Activated CD4-positive, alpha-beta memory T cell treated with anti-CD3 and anti-CD28 coated beads for 36 hours (primary cell): ENCODE data around the gene FBXW10. TPM values are rescaled to one million over a fixed set of nuclear protein-coding genes. Genes with fewer than 3 reads are reported as not detected.
A peak's percentile ranks its signal among the peaks of the same experiment; 100 is the strongest.
"Not testable (repeated sequence)": the region's sequence is repeated elsewhere in the genome, so short reads cannot be mapped to it uniquely, and the experiment has no call there.

Experiments
- CTCF ChIA-PET: fragments of 350-600 bp; sonication (Branson Sonifier 250); formaldehyde crosslinking; loops from one replicate; lab custom pipeline; 2021; ENCODE audit warnings: antibody characterized with exemption, inconsistent platforms; lab: Charles Lee
- POLR2A ChIA-PET: fragments of 350-600 bp; sonication (Branson Sonifier 250); formaldehyde crosslinking; loops from one replicate; lab custom pipeline; 2021; ENCODE audit warnings: antibody characterized with exemption; lab: Charles Lee
- DNase-seq: peaks from one replicate; pipeline ENCODE4 v3.0.0-alpha.2; 2020
- H3K27ac Mint-ChIP-seq: one replicate; pipeline ENCODE4 v1.8.0; 2021; ENCODE audit warnings: mixed read lengths
- H3K27me3 Mint-ChIP-seq: one replicate; pipeline ENCODE4 v1.8.0; 2021; ENCODE audit warnings: mixed read lengths
- H3K36me3 Mint-ChIP-seq: one replicate; pipeline ENCODE4 v1.8.0; 2021; ENCODE audit warnings: mixed read lengths
- H3K4me1 Mint-ChIP-seq: one replicate; pipeline ENCODE4 v1.8.0; 2021; ENCODE audit warnings: low read depth, mixed read lengths
- H3K4me3 Mint-ChIP-seq: one replicate; pipeline ENCODE4 v1.8.0; 2021; ENCODE audit warnings: mild to moderate bottlenecking, mixed read lengths
- H3K9me3 Mint-ChIP-seq: one replicate; pipeline ENCODE4 v1.8.0; 2021; ENCODE audit warnings: mixed read lengths
- intact Hi-C: fragments of 100-400 bp; cut with micrococcal nuclease; formaldehyde crosslinking; loops from one replicate; pipeline ENCODE4 v1.15.1; 2023
- total RNA-seq, 2 experiments: library from RNA; stranded (reverse); gene quantifications; one replicate each; pipeline ENCODE4 v1.2.3, GENCODE V29; 2021

The FBXW10 gene, protein sequence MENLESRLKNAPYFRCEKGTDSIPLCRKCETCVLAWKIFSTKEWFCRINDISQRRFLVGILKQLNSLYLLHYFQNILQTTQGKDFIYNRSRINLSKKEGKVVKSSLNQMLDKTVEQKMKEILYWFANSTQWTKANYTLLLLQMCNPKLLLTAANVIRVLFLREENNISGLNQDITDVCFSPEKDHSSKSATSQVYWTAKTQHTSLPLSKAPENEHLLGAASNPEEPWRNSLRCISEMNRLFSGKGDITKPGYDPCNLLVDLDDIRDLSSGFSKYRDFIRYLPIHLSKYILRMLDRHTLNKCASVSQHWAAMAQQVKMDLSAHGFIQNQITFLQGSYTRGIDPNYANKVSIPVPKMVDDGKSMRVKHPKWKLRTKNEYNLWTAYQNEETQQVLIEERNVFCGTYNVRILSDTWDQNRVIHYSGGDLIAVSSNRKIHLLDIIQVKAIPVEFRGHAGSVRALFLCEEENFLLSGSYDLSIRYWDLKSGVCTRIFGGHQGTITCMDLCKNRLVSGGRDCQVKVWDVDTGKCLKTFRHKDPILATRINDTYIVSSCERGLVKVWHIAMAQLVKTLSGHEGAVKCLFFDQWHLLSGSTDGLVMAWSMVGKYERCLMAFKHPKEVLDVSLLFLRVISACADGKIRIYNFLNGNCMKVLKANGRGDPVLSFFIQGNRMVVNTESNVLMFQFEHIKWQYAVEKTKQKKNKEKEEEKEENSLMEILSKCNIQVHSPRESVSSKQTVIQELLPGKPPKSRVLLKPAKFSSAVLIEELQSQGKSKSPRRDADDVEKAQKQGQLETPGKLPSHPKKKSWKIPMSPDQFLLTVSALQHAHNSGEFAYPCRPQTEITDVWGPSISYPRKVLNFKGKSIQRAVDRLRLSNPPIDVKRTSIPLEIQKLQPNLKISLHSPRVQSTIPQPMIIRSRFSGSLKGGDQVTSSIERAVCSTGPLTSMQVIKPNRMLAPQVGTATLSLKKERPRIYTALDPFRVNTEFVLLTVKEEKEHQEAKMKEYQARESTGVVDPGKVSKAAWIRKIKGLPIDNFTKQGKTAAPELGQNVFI
- total RNA-seq, result not detected

DNA sequence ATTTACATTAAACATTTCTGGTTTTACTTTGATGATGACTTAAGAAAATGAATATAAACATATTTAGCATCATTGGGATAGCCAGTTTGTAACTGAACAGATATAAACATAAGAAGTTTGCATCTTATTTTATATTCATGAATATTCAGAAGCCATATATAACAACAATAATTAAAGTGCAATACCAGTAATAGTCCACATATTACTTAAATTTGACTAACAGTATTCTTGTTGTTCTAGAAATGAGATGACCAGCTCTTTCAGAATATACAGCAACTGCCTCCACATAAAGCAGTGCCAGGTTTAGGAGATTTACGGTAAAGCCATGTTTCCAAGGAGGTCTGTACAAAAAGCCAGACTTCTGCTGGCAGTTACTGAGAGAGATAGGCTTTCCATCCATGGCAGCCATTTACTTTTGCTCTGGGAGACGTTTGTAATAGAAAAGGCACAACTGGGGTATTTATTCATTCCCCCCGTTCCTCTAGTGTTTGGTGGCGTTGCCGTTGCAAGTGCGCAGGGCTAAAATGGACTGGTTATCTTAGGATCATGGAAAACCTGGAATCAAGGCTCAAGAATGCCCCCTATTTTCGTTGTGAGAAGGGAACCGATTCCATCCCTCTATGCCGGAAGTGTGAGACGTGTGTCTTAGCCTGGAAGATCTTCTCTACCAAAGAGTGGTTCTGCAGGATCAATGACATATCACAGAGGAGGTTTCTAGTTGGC lies at the start of gene FBXW10:
Gene FBXW10, plus strand, starts transcription at position 356 of the 723 bp plus-strand sequence. Its CDS starts 191 bp downstream, at position 547.
- H3K9me3 Mint-ChIP-seq, H3K4me3 Mint-ChIP-seq, DNase-seq, CTCF ChIA-PET, H3K27me3 Mint-ChIP-seq, intact Hi-C loops, H3K4me1 Mint-ChIP-seq, POLR2A ChIA-PET, H3K36me3 Mint-ChIP-seq, H3K27ac Mint-ChIP-seq: not testable (repeated sequence)

DNA sequence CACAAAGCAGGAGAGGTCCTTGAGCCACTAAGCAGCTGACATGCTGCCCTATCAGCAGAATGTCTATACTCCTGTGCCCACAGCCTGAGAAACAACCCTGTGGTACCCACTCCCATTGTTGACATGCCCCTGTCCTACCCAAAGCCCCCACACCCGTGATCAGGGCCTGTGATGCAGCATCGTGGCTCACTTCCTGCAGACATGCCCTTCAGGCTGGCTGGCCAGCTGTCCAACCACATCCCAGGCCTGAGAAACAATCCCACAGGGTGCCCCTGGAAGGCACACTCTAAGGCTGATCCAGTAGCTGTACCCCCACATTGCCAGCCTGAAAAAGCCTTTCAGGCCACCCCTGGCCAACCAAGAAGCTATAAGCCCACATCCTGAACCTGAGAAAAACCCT lies 48.7 kb upstream of the FBXW10 start:
- H3K4me3 Mint-ChIP-seq, CTCF ChIA-PET, DNase-seq, H3K36me3 Mint-ChIP-seq, H3K27me3 Mint-ChIP-seq, intact Hi-C loops, H3K27ac Mint-ChIP-seq, H3K9me3 Mint-ChIP-seq, POLR2A ChIA-PET: not testable (repeated sequence)
- H3K4me1 Mint-ChIP-seq, result peaks cover 12% of the 10 kb centered on the region

DNA sequence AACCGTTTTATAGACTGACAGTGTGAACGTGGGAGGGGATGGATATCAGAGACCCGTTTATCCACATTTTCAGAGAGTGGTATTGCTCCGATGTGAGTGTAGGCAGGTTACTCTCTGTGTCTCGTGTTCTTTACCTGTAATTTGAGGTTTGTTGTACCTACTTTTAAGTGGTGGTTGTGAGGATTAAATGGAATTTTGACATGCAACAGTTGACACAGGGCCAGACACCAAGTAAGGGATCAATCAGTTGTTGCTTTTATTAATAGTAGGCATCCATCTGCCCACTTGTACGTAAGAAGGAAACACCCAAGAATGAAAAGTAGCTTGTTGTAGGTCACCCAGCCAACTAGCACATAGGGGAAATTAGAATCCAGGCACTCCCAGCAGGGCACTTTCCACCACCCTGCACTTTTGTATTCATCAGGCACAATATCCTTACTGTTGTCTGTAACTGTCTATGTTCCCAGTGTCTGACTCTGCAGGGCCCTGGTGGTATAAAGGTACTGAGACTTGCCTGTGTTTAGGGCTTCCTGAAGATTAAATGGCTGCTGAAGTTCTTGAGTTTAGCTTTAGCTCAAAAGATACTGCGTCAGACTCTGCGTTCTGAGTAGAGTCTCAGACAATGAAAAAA lies 45.3 kb upstream of the FBXW10 start:
- H3K27me3 Mint-ChIP-seq, POLR2A ChIA-PET, DNase-seq, H3K36me3 Mint-ChIP-seq, H3K27ac Mint-ChIP-seq, H3K9me3 Mint-ChIP-seq, CTCF ChIA-PET, intact Hi-C loops: not testable (repeated sequence)
- Mint-ChIP-seq H3K4me1 (peaks cover 12% of the 10 kb centered on the region), H3K4me3 (peak overlapping the region; percentile 87)

DNA sequence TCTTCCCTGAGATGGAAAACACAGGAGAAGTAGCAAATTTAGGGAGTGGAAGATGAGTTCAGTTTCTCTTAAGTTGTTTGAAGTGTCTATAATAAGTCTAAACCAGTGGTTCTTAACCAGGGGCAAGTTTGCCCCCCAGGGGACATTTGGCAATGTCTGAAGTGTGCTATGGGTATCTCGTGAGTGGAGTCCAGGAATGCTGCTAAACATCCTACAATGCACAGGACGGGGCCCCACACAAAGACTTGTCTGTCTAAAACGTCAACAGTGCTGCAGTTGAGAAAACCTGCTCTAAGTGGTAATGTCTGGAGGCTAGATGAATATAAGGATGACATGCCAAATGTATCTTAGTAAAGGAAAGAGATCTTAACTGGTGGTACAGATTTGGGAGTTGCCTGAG lies 37.9 kb upstream of the FBXW10 start:
- H3K36me3 Mint-ChIP-seq, POLR2A ChIA-PET, H3K9me3 Mint-ChIP-seq, CTCF ChIA-PET, intact Hi-C loops, H3K27me3 Mint-ChIP-seq, DNase-seq, H3K4me3 Mint-ChIP-seq, H3K4me1 Mint-ChIP-seq, H3K27ac Mint-ChIP-seq: not testable (repeated sequence)

DNA sequence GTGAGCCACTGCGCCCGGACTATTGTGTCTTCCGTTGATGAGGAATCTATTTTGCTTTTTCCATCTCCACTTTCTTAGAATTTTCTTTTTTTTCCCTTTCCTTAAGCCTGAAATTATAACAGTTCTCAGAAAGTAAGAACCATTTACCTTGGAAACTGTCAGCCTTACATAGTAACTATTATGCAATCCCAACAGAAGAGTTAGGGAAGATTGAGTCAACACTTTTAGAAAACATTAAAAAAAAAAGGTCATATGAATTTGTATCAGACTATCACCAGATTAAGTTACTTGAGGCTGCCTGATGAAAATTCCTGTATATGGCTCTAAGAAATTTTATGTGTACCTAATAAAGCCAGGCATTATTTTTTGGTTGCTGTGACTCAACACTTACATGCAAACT lies 35.6 kb upstream of the FBXW10 start:
- H3K4me3 Mint-ChIP-seq, H3K9me3 Mint-ChIP-seq, POLR2A ChIA-PET, H3K4me1 Mint-ChIP-seq, intact Hi-C loops, H3K27ac Mint-ChIP-seq, CTCF ChIA-PET, H3K36me3 Mint-ChIP-seq, DNase-seq, H3K27me3 Mint-ChIP-seq: not testable (repeated sequence)

DNA sequence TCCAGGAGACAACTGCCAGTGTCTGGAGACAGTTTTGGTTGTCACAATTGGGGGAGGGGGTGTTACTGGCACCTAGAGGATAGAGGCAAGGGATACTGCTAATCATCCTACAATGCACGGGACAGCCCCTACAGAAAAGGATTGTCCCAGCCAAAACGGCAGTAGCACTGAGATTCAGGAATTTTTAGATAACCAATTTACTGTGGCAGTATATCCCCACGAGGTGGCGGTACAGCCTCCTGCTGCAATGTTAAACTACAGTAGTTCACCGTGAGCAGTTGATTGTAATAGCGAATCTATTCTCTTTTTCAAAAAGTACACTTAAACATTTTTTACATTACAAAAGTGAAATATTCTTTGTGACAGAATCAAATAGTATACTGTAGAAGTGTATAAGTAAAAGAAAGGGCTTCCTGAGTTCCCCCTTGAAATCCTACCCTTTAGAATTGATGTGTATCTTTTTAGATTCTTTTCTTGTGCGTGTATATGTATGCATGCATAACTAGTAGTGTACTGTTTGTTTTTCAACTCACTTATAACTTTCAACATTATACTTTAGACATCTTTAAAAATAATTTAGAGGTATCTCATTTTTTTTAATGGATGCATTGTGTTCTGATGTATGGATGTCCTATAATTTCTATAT lies 31.4 kb upstream of the FBXW10 start:
- H3K4me3 Mint-ChIP-seq, H3K27me3 Mint-ChIP-seq, H3K36me3 Mint-ChIP-seq, H3K9me3 Mint-ChIP-seq, POLR2A ChIA-PET, H3K27ac Mint-ChIP-seq, intact Hi-C loops, H3K4me1 Mint-ChIP-seq: not testable (repeated sequence)
- DNase-seq, result peak; percentile 75
- CTCF ChIA-PET, result interaction anchor here (1.0 kb wide), 1 partner anchor 87 kb away, joined by 3 read pairs; no protein-coding TSS in a partner anchor

DNA sequence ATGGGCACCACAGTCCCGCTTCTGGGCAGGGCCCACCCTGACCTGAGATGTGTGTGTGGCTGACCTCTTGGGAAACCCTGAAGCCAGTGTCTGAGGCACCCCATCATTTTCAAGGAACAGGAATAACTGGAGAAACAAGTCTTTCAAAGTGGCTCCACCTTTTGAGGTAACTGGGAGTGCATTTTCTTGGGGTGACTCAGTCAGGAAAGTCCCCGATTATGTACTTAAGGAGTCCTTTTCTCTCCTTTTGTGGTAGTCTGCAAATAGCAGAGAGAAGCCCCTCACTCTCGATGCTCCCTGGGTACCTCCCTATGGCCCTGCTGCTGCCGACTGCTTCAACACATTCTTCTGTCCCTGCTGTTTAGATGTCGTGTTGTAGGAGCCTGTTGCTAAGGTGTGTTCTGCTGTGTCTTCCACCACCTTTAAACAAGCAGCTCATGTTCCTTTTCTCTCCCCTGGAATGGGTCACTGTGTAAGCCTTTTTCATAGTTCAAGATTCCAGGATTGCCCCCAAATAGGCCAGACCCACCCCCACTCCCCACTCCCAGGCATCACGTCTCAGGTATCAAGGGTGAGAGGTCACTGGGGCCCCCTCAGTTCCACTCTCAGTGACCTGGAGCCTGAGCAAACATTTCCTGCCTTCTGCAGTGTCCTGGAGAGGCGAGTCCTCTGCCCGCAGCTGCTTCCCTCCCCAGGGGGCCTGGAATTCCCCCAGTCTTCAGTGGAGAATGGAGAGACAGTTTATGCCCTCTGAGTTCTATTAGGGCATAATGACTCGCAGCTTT lies 25.0 kb upstream of the FBXW10 start:
- H3K9me3 Mint-ChIP-seq, H3K27ac Mint-ChIP-seq, CTCF ChIA-PET, H3K27me3 Mint-ChIP-seq, intact Hi-C loops, H3K36me3 Mint-ChIP-seq, H3K4me3 Mint-ChIP-seq, POLR2A ChIA-PET, DNase-seq, H3K4me1 Mint-ChIP-seq: not testable (repeated sequence)

DNA sequence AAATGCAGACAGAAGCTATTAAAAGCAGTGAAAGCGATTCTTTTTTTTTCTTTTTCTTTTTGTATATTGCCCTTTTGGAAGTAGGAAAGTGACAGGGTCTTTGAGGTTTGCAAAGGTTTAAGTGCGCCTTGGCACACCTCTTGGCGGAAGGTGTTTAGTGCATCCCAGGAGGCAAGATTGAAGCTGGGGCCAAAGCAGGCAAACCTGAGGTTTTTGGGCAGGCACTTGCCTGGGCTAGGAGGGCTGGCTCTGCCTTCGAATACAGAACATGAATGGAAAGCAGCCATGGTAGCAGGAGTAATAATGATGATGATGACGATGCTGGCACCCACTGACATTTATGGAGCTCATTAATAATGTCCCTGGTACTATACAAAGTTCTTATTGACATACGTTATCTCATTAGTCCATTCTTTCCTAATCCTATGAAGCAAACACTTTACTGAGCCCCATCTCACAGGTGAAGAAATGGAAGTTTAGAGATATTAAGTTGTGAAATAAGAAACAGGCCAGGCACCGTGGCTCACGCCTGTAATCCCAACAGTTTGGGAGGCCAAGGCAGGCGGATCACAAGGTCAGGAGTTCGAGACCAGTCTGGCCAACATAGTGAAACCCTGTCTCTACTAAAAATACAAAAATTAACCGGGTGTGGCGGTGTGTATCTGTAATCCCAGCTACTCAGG lies 24.3 kb upstream of the FBXW10 start:
- H3K36me3 Mint-ChIP-seq, DNase-seq, H3K27me3 Mint-ChIP-seq, intact Hi-C loops, H3K9me3 Mint-ChIP-seq, H3K4me3 Mint-ChIP-seq, H3K27ac Mint-ChIP-seq, CTCF ChIA-PET, POLR2A ChIA-PET, H3K4me1 Mint-ChIP-seq: not testable (repeated sequence)

DNA sequence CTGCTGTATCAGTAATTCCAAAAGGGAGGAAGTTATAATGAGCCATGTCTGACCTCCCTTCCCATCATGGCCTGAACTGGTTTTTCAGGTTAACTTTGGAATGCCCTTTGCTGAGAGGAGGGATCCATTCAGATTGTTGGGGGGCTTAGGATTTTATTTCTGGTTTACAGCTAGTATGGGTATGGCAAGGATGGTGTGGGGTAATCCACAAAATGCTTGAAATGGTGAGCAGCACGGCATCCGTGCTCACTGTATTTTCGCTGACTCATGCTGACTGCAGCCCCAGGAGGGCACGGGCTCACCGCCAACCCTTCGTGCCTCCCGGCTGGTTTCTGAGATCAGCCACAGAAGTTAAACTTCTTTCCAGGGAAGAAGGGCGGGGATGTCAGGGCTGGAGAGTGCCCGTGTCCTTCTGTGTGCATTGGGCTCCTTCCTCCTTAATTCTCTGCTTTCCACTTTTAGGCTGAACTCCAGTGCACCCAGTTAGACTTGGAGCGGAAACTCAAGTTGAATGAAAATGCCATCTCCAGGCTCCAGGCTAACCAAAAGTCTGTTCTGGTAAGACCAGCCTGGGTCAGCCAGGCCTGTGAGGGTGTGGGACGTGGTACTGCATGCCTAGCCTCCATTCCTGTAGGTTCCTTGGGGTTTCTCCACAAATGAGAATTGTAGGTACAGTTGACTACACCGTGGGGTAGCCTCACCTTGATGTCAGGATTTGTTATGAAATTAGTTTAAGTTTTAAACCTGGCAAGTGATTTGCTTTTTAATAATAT lies 21.9 kb upstream of the FBXW10 start:
- intact Hi-C loops, H3K4me3 Mint-ChIP-seq, H3K27ac Mint-ChIP-seq, POLR2A ChIA-PET, DNase-seq, H3K27me3 Mint-ChIP-seq, CTCF ChIA-PET, H3K9me3 Mint-ChIP-seq, H3K36me3 Mint-ChIP-seq, H3K4me1 Mint-ChIP-seq: not testable (repeated sequence)

DNA sequence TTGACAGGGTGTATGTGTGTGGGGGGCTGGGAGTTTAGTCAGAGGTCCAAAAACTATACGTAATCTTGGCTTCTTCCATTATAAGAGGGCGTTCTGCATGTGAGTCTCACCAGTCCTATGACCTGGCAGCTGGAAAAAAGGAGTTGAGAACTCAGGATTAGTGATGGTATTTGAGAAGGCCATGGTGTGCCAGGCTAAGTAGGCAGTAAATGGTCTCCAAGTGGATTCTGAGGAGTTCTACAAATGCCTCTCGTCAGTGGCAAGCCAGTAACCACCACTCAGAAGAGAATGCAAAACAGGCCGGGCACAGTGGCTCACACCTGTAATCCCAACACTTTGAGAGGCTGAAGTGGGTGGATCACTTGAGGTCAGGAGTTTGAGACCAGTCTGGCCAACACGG lies 21.2 kb upstream of the FBXW10 start:
- H3K27me3 Mint-ChIP-seq, H3K27ac Mint-ChIP-seq, POLR2A ChIA-PET, intact Hi-C loops, H3K4me3 Mint-ChIP-seq, H3K36me3 Mint-ChIP-seq, DNase-seq, H3K4me1 Mint-ChIP-seq, H3K9me3 Mint-ChIP-seq, CTCF ChIA-PET: not testable (repeated sequence)
